H1 (cell line): Measurements from ENCODE around the gene PGBD5.

Source experiments
- CBX5 ChIP-seq: fragments of 300-800, 300-1000 bp; sonication (generic); IDR thresholded peaks from 2 replicates; pipeline ENCODE4 v1.7.1; 2016; ENCODE audit warnings: antibody characterized with exemption, low read length, low read depth
- EP300 ChIP-seq, 2 experiments: IDR thresholded peaks; 1 replicate in 1 of 2; 2 replicates in 1 of 2; pipeline ENCODE4 v1.6.1; 2011 to 2012; ENCODE audit warnings: low read depth in 2 of 2, low read length in 2 of 2, mild to moderate bottlenecking in 2 of 2, borderline replicate concordance in 1 of 2, inconsistent platforms in 1 of 2, moderate library complexity in 1 of 2
- EZH2 ChIP-seq: fragments of 200-600 bp; sonication (generic); IDR thresholded peaks from 2 replicates; pipeline ENCODE4 v1.7.1; 2012; ENCODE audit warnings: low read depth, mild to moderate bottlenecking, moderate library complexity, low read length, inconsistent platforms; ENCODE audit not compliant: severe bottlenecking
- JUND ChIP-seq: IDR thresholded peaks from 2 replicates; pipeline ENCODE4 v1.6.1; 2011; ENCODE audit warnings: mild to moderate bottlenecking, improper control_type of control experiment, low read length
- POLR2A ChIP-seq, 2 experiments: IDR thresholded peaks; 1 replicate in 1 of 2; 2 replicates in 1 of 2; pipeline ENCODE4 v1.6.1; 2011; ENCODE audit warnings: low read depth in 2 of 2, low read length in 2 of 2, mild to moderate bottlenecking in 2 of 2; ENCODE audit errors: control extremely low read depth in 1 of 2
- POLR2AphosphoS5 ChIP-seq: IDR thresholded peaks from 2 replicates; pipeline ENCODE4 v1.6.1; 2011; ENCODE audit warnings: low read depth, low read length
- RAD21 ChIP-seq, 2 experiments: IDR thresholded peaks in 1 of 2; conservative IDR thresholded peaks in 1 of 2; 2 replicates each; pipeline ENCODE4 v1.6.1; 2011; ENCODE audit warnings: low read depth in 2 of 2, low read length in 2 of 2, improper control_type of control experiment in 1 of 2, inconsistent platforms in 1 of 2, mild to moderate bottlenecking in 1 of 2, moderate library complexity in 1 of 2
- RXRA ChIP-seq: IDR thresholded peaks from 2 replicates; pipeline ENCODE4 v1.6.1; 2011; ENCODE audit warnings: low read depth, mild to moderate bottlenecking, low read length, moderate library complexity; ENCODE audit not compliant: insufficient read depth
- SIX5 ChIP-seq: IDR thresholded peaks from 2 replicates; pipeline ENCODE4 v1.6.1; 2011; ENCODE audit warnings: mild to moderate bottlenecking, low read depth, low read length
- TF ChIP-seq, protein P1 (sequence below), 3 experiments: IDR thresholded peaks; 1 replicate in 2 of 3; 2 replicates in 1 of 3; pipeline versions ENCODE4 v1.5.1 to v1.6.1; 2011; ENCODE audit warnings: low read length in 3 of 3, mild to moderate bottlenecking in 3 of 3, inconsistent platforms in 2 of 3, low read depth in 1 of 3, moderate library complexity in 1 of 3; ENCODE audit not compliant: insufficient read depth in 1 of 3; ENCODE audit errors: control extremely low read depth in 1 of 3
- TF ChIP-seq, protein P2 (sequence below): fragments of 300-600 bp; sonication (generic); IDR thresholded peaks from 2 replicates; pipeline ENCODE4 v1.7.1; 2012; ENCODE audit warnings: low read length, moderate library complexity, mild to moderate bottlenecking, inconsistent platforms; ENCODE audit not compliant: insufficient replicate concordance
- TF ChIP-seq, protein P3 (sequence below): IDR thresholded peaks from 2 replicates; pipeline ENCODE4 v1.6.1; 2011; ENCODE audit warnings: low read depth, mild to moderate bottlenecking, low read length; ENCODE audit not compliant: insufficient read depth

DNA sequence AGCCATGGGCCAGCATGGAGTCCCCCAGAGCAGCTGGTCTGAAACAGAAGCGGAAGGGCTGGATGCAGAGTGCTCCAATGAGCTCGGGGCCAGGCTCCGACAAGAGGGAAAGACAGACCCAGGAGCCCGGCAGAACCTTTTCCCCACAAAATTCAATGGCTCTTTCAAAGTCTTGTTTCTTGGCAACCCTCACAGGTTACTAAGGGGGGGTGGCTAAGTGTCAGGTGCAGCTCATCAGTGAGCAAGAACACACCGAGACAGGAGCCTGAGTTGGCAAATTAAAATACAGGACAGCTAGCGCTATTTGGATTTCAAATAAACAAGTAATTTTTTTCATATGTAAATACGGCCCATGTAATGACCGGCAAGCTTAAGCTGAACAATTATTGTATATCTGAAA, 27.3 kb downstream of the PGBD5 start:
- TF ChIP-seq, protein P1, sequence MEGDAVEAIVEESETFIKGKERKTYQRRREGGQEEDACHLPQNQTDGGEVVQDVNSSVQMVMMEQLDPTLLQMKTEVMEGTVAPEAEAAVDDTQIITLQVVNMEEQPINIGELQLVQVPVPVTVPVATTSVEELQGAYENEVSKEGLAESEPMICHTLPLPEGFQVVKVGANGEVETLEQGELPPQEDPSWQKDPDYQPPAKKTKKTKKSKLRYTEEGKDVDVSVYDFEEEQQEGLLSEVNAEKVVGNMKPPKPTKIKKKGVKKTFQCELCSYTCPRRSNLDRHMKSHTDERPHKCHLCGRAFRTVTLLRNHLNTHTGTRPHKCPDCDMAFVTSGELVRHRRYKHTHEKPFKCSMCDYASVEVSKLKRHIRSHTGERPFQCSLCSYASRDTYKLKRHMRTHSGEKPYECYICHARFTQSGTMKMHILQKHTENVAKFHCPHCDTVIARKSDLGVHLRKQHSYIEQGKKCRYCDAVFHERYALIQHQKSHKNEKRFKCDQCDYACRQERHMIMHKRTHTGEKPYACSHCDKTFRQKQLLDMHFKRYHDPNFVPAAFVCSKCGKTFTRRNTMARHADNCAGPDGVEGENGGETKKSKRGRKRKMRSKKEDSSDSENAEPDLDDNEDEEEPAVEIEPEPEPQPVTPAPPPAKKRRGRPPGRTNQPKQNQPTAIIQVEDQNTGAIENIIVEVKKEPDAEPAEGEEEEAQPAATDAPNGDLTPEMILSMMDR (IDR thresholded peaks at IDR 0.05; ENCODE audit: control extremely low read depth in 1 of 3, insufficient read depth in 1 of 3, low read depth in 1 of 3, low read length in 3 of 3): no peak
- TF ChIP-seq EZH2: no peak
- TF ChIP-seq CBX5: no peak
- TF ChIP-seq POLR2A (IDR thresholded peaks at IDR 0.05; ENCODE audit: control extremely low read depth in 1 of 2, low read depth in 2 of 2, low read length in 2 of 2): no peak
- TF ChIP-seq, protein P2, sequence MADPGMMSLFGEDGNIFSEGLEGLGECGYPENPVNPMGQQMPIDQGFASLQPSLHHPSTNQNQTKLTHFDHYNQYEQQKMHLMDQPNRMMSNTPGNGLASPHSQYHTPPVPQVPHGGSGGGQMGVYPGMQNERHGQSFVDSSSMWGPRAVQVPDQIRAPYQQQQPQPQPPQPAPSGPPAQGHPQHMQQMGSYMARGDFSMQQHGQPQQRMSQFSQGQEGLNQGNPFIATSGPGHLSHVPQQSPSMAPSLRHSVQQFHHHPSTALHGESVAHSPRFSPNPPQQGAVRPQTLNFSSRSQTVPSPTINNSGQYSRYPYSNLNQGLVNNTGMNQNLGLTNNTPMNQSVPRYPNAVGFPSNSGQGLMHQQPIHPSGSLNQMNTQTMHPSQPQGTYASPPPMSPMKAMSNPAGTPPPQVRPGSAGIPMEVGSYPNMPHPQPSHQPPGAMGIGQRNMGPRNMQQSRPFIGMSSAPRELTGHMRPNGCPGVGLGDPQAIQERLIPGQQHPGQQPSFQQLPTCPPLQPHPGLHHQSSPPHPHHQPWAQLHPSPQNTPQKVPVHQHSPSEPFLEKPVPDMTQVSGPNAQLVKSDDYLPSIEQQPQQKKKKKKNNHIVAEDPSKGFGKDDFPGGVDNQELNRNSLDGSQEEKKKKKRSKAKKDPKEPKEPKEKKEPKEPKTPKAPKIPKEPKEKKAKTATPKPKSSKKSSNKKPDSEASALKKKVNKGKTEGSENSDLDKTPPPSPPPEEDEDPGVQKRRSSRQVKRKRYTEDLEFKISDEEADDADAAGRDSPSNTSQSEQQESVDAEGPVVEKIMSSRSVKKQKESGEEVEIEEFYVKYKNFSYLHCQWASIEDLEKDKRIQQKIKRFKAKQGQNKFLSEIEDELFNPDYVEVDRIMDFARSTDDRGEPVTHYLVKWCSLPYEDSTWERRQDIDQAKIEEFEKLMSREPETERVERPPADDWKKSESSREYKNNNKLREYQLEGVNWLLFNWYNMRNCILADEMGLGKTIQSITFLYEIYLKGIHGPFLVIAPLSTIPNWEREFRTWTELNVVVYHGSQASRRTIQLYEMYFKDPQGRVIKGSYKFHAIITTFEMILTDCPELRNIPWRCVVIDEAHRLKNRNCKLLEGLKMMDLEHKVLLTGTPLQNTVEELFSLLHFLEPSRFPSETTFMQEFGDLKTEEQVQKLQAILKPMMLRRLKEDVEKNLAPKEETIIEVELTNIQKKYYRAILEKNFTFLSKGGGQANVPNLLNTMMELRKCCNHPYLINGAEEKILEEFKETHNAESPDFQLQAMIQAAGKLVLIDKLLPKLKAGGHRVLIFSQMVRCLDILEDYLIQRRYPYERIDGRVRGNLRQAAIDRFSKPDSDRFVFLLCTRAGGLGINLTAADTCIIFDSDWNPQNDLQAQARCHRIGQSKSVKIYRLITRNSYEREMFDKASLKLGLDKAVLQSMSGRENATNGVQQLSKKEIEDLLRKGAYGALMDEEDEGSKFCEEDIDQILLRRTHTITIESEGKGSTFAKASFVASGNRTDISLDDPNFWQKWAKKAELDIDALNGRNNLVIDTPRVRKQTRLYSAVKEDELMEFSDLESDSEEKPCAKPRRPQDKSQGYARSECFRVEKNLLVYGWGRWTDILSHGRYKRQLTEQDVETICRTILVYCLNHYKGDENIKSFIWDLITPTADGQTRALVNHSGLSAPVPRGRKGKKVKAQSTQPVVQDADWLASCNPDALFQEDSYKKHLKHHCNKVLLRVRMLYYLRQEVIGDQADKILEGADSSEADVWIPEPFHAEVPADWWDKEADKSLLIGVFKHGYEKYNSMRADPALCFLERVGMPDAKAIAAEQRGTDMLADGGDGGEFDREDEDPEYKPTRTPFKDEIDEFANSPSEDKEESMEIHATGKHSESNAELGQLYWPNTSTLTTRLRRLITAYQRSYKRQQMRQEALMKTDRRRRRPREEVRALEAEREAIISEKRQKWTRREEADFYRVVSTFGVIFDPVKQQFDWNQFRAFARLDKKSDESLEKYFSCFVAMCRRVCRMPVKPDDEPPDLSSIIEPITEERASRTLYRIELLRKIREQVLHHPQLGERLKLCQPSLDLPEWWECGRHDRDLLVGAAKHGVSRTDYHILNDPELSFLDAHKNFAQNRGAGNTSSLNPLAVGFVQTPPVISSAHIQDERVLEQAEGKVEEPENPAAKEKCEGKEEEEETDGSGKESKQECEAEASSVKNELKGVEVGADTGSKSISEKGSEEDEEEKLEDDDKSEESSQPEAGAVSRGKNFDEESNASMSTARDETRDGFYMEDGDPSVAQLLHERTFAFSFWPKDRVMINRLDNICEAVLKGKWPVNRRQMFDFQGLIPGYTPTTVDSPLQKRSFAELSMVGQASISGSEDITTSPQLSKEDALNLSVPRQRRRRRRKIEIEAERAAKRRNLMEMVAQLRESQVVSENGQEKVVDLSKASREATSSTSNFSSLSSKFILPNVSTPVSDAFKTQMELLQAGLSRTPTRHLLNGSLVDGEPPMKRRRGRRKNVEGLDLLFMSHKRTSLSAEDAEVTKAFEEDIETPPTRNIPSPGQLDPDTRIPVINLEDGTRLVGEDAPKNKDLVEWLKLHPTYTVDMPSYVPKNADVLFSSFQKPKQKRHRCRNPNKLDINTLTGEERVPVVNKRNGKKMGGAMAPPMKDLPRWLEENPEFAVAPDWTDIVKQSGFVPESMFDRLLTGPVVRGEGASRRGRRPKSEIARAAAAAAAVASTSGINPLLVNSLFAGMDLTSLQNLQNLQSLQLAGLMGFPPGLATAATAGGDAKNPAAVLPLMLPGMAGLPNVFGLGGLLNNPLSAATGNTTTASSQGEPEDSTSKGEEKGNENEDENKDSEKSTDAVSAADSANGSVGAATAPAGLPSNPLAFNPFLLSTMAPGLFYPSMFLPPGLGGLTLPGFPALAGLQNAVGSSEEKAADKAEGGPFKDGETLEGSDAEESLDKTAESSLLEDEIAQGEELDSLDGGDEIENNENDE: no peak
- no peak for TF ChIP-seq SIX5
- TF ChIP-seq, protein P3, sequence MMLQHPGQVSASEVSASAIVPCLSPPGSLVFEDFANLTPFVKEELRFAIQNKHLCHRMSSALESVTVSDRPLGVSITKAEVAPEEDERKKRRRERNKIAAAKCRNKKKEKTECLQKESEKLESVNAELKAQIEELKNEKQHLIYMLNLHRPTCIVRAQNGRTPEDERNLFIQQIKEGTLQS: no peak
- TF ChIP-seq EP300 (IDR thresholded peaks at IDR 0.05; ENCODE audit: borderline replicate concordance in 1 of 2, low read depth in 2 of 2, low read length in 2 of 2): no peak
- TF ChIP-seq RAD21 (IDR thresholded peaks at IDR 0.05 in 1 of 2, conservative IDR thresholded peaks at IDR 0.05 in 1 of 2; ENCODE audit: low read depth in 2 of 2, low read length in 2 of 2): no peak
- no peak for TF ChIP-seq JUND
- TF ChIP-seq POLR2AphosphoS5: no peak
- no peak for TF ChIP-seq RXRA
